ENCODE measurements around the gene SHLD2.

DNA sequence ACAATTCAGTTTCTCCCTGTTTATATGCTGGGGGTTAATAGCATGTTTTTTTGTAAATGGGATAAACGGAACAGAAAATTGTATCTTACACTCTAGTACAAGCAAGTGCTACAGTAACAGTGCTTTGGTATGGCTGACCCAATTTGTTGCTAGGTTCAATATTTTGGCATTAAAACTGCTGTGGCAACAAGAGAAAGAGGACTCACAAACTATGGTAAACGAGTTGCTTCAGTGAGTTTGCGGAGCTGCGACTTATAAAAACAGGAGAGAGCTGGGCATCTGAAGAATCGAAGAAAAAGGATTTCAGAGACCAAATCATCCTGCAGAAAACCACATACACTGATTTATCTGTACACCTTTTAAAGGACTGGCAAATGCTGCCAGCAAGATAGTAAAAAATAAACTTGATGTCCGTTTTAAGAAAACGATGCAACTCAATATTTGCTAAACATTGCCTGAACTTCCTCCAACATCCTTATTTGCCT, 2.6 kb upstream of the SHLD2 start:
- TF ChIP-seq, protein P1, sequence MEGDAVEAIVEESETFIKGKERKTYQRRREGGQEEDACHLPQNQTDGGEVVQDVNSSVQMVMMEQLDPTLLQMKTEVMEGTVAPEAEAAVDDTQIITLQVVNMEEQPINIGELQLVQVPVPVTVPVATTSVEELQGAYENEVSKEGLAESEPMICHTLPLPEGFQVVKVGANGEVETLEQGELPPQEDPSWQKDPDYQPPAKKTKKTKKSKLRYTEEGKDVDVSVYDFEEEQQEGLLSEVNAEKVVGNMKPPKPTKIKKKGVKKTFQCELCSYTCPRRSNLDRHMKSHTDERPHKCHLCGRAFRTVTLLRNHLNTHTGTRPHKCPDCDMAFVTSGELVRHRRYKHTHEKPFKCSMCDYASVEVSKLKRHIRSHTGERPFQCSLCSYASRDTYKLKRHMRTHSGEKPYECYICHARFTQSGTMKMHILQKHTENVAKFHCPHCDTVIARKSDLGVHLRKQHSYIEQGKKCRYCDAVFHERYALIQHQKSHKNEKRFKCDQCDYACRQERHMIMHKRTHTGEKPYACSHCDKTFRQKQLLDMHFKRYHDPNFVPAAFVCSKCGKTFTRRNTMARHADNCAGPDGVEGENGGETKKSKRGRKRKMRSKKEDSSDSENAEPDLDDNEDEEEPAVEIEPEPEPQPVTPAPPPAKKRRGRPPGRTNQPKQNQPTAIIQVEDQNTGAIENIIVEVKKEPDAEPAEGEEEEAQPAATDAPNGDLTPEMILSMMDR (IDR thresholded peaks at IDR 0.05), result no peak
- TF ChIP-seq POLR2A (IDR thresholded peaks at IDR 0.05), result no peak
